ENCODE data around the gene STAU1.
"Not testable (repeated sequence)": the region's sequence is repeated elsewhere in the genome, so short reads cannot be mapped to it uniquely, and the experiment has no call there.

The STAU1 gene

GRCh38 chr20:49165611-49166010 is 22.5 kb downstream of the STAU1 start:
- DNase-seq (ENCODE audit: low read depth): no peak

GRCh38 chr20:49163696-49164095 is 24.4 kb downstream of the STAU1 start:
- no peak for DNase-seq (ENCODE audit: low read depth)

- no peak for DNase-seq (ENCODE audit: low read depth)
These were observed 26.5 kb downstream of the STAU1 start for GRCh38 chr20:49161428-49162152.

GRCh38 chr20:49160057-49160929 is 27.8 kb downstream of the STAU1 start:
- DNase-seq (ENCODE audit: low read depth): no peak

- DNase-seq (ENCODE audit: low read depth): no peak
These were observed 31.0 kb downstream of the STAU1 start for GRCh38 chr20:49157146-49157545.

- DNase-seq (ENCODE audit: low read depth): no peak
These were observed 31.7 kb downstream of the STAU1 start for GRCh38 chr20:49156481-49156880.

GRCh38 chr20:49151436-49151835 is 36.7 kb downstream of the STAU1 start:
- DNase-seq (ENCODE audit: low read depth): no peak

GRCh38 chr20:49149281-49150045 is 38.7 kb downstream of the STAU1 start:
- DNase-seq (ENCODE audit: low read depth): no peak

- DNase-seq (ENCODE audit: low read depth): no peak
These were observed 39.5 kb downstream of the STAU1 start for GRCh38 chr20:49148601-49149000.

- DNase-seq (ENCODE audit: low read depth): no peak
These were observed 40.8 kb downstream of the STAU1 start for GRCh38 chr20:49147296-49147695.

GRCh38 chr20:49146442-49147225 is 41.5 kb downstream of the STAU1 start:
- DNase-seq (ENCODE audit: low read depth): no peak

GRCh38 chr20:49140834-49141233 is 47.3 kb downstream of the STAU1 start:
- no peak for DNase-seq (ENCODE audit: low read depth)

- DNase-seq (ENCODE audit: low read depth): no peak
These were observed 47.7 kb downstream of the STAU1 start for GRCh38 chr20:49140411-49140810.

- DNase-seq (ENCODE audit: low read depth): no peak
These were observed 49.7 kb downstream of the STAU1 start for GRCh38 chr20:49138431-49138830.

- no peak for DNase-seq (ENCODE audit: low read depth)
These were observed 51.1 kb downstream of the STAU1 start for GRCh38 chr20:49136817-49137571.

- DNase-seq (ENCODE audit: low read depth): not testable (repeated sequence)
These were observed 53.3 kb downstream of the STAU1 start for GRCh38 chr20:49134797-49135196.

- no peak for DNase-seq (ENCODE audit: low read depth)
These were observed 54.6 kb downstream of the STAU1 start for GRCh38 chr20:49133571-49133970.

GRCh38 chr20:49132995-49133478 is 55.1 kb downstream of the STAU1 start:
- DNase-seq (ENCODE audit: low read depth): no peak

GRCh38 chr20:49123982-49124381 is 64.2 kb downstream of the STAU1 start:
- no peak for DNase-seq (ENCODE audit: low read depth)

GRCh38 chr20:49122920-49123319 is 65.2 kb downstream of the STAU1 start:
- no peak for DNase-seq (ENCODE audit: low read depth)

GRCh38 chr20:49119988-49120387 is 68.1 kb downstream of the STAU1 start:
- no peak for DNase-seq (ENCODE audit: low read depth)
